HepG2 (cell line): ENCODE measurements around the gene AJM1. TPM values are rescaled to one million over a fixed set of nuclear protein-coding genes. Genes with fewer than 3 reads are reported as not detected.

ENCODE experiments used
- HNRNPH1 ChIP-seq: fragments of 200-400 bp; formaldehyde crosslinking; optimal IDR thresholded peaks from 2 replicates; pipeline ENCODE3; 2017; ENCODE audit warnings: mild to moderate bottlenecking, low read depth, low read length
- ISL2 ChIP-seq: sonication (generic); formaldehyde crosslinking; IDR thresholded peaks from 2 replicates; pipeline ENCODE4 v1.5.0; 2020; ENCODE audit warnings: missing genetic modification reagents
- MATR3 ChIP-seq: sonication (generic); formaldehyde crosslinking; IDR thresholded peaks from 2 replicates; pipeline ENCODE4 v1.4.0; 2020; ENCODE audit warnings: missing genetic modification reagents
- MEIS2 ChIP-seq: sonication (generic); formaldehyde crosslinking; IDR thresholded peaks from 2 replicates; pipeline ENCODE4 v1.9.0; 2021; ENCODE audit warnings: mild to moderate bottlenecking, missing genetic modification reagents
- RBFOX2 ChIP-seq: fragments of 200-400 bp; formaldehyde crosslinking; IDR thresholded peaks from 2 replicates; pipeline ENCODE4 v1.6.1; 2017; ENCODE audit warnings: low read depth, mild to moderate bottlenecking, low read length
- SP2 ChIP-seq: sonication (generic); formaldehyde crosslinking; IDR thresholded peaks from 2 replicates; pipeline ENCODE4 v1.5.1; 2020; ENCODE audit warnings: mild to moderate bottlenecking, missing genetic modification reagents
- TBX2 ChIP-seq: sonication (generic); formaldehyde crosslinking; IDR thresholded peaks from 2 replicates; pipeline ENCODE4 v1.5.0; 2020; ENCODE audit warnings: missing genetic modification reagents, mild to moderate bottlenecking, borderline replicate concordance
- TOPORS ChIP-seq: sonication (generic); formaldehyde crosslinking; IDR thresholded peaks from 2 replicates; pipeline ENCODE4 v1.8.0; 2023; ENCODE audit warnings: mild to moderate bottlenecking, missing genetic modification reagents
- ZMYM3 ChIP-seq: sonication (generic); formaldehyde crosslinking; IDR thresholded peaks from 2 replicates; pipeline ENCODE4 v1.5.1; 2020; ENCODE audit warnings: mild to moderate bottlenecking, missing genetic modification reagents
- ZNF3 ChIP-seq: IDR thresholded peaks from 2 replicates; pipeline ENCODE4 v1.7.0; 2017; ENCODE audit warnings: inconsistent platforms
- ZNF883 ChIP-seq: sonication (generic); formaldehyde crosslinking; IDR thresholded peaks from 2 replicates; pipeline ENCODE4 v1.5.1; 2020; ENCODE audit warnings: mild to moderate bottlenecking, missing genetic modification reagents; ENCODE audit errors: not compliant biosample characterization
- polyA plus RNA-seq, 8 experiments: library from polyadenylated mRNA; depleted of rRNA in 3 of 8; stranded (reverse) in 7 of 8; unstranded in 1 of 8; fragments of >200 nt; fragmentation: Illumina TruSeq in 4 of 8; extraction: Trizol in 4 of 8; gene quantifications; 2 replicates each; pipeline versions ENCODE4 v1.2.1 to v1.2.3, GENCODE V29; 2011 to 2016; ENCODE audit warnings: low read depth in 4 of 8, missing spikeins in 1 of 8, mixed read lengths in 1 of 8; ENCODE audit not compliant: insufficient read depth in 1 of 8
- total RNA-seq, 5 experiments: library from RNA; depleted of rRNA; stranded (reverse); fragments of >200 nt; fragmentation: Illumina TruSeq; extraction: Trizol; gene quantifications; 2 replicates each; pipeline ENCODE4 v1.2.3, GENCODE V29; 2016; ENCODE audit warnings: low read depth in 1 of 5
- TF ChIP-seq, protein P1 (sequence below): IDR thresholded peaks from 2 replicates; pipeline ENCODE4 v1.6.1; 2016; ENCODE audit warnings: control low read depth
- TF ChIP-seq, protein P2 (sequence below), 2 experiments: IDR thresholded peaks; 2 replicates each; pipeline ENCODE4 v1.6.1; 2011 to 2012; ENCODE audit warnings: low read length in 2 of 2, borderline replicate concordance in 1 of 2, low read depth in 1 of 2, mild to moderate bottlenecking in 1 of 2, moderate library complexity in 1 of 2
- TF ChIP-seq, protein P3 (sequence below): sonication (generic); formaldehyde crosslinking; IDR thresholded peaks from 2 replicates; pipeline ENCODE4 v1.4.0; 2020; ENCODE audit warnings: mild to moderate bottlenecking, low read depth, missing genetic modification reagents
- TF ChIP-seq, protein P4 (sequence below): IDR thresholded peaks from 2 replicates; pipeline ENCODE4 v1.6.1; 2016; ENCODE audit warnings: mild to moderate bottlenecking
- TF ChIP-seq, protein P5 (sequence below): sonication (generic); formaldehyde crosslinking; IDR thresholded peaks from 2 replicates; pipeline ENCODE4 v1.8.0; 2022; ENCODE audit warnings: mild to moderate bottlenecking, missing genetic modification reagents
- TF ChIP-seq, protein P6 (sequence below): sonication (generic); formaldehyde crosslinking; IDR thresholded peaks from 2 replicates; pipeline ENCODE4 v1.4.0; 2020; ENCODE audit warnings: missing genetic modification reagents, borderline replicate concordance

AJM1 gene
- total and polyA plus RNA-seq, 2 of the 13 experiments (the other 11 are each of a cell fraction or from before 2014, with no cell fraction given): 1.1 to 1.2 TPM

DNA sequence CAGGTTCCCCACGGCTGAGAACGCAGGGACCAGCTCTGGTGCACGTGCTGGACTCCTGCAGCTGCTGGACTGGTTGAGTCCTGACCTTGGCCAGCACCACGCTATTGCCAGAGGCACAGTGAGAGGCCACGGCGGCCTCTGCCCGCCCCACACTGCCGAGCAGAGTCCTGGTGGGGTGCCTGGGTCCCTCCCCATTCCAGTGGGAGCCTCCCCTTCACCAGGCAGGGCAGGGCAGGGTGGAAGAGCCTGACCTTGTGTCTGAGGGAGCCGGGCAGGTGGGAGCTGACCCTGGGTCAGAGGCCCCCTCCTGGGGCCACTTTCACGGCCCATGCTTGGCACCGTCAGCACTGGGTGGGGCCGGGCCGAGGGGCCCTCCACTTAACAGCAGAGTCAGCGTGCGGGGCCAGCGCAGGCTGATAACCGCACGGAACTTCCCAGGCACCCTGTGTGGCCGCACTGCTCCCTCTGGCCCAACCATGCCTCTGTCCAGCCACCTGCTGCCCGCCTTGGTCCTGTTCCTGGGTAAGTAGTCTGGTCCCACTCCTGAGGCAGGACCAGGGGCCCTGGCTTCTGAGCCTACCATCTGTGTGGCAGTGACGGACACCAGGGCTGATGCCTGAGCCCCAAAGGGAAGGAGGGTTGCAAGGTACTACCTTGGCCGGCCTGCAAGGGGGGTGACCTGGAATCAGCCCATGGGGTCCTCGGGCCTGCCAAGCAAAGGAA, 9.8 kb downstream of the AJM1 start, which contains the start of gene MAMDC4 (continued):
- TF ChIP-seq ZNF883 (no peak), MATR3 (CRISPR knock-in tag) (no peak), ZNF3 (CRISPR knock-in tag) (no peak), SP2 (CRISPR knock-in tag) (no peak), ZMYM3 (CRISPR knock-in tag) (no peak), TOPORS (0 out of 2 replicates have a peak, but pooled peaks have one; percentile 45), ISL2 (CRISPR knock-in tag) (no peak), HNRNPH1 (no peak), TBX2 (CRISPR knock-in tag) (no peak), RBFOX2 (peak; percentile 67), MEIS2 (CRISPR knock-in tag) (no peak)
- TF ChIP-seq, protein P1, sequence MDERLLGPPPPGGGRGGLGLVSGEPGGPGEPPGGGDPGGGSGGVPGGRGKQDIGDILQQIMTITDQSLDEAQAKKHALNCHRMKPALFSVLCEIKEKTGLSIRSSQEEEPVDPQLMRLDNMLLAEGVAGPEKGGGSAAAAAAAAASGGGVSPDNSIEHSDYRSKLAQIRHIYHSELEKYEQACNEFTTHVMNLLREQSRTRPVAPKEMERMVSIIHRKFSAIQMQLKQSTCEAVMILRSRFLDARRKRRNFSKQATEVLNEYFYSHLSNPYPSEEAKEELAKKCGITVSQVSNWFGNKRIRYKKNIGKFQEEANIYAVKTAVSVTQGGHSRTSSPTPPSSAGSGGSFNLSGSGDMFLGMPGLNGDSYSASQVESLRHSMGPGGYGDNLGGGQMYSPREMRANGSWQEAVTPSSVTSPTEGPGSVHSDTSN (CRISPR knock-in tag): no peak
- TF ChIP-seq, protein P2, sequence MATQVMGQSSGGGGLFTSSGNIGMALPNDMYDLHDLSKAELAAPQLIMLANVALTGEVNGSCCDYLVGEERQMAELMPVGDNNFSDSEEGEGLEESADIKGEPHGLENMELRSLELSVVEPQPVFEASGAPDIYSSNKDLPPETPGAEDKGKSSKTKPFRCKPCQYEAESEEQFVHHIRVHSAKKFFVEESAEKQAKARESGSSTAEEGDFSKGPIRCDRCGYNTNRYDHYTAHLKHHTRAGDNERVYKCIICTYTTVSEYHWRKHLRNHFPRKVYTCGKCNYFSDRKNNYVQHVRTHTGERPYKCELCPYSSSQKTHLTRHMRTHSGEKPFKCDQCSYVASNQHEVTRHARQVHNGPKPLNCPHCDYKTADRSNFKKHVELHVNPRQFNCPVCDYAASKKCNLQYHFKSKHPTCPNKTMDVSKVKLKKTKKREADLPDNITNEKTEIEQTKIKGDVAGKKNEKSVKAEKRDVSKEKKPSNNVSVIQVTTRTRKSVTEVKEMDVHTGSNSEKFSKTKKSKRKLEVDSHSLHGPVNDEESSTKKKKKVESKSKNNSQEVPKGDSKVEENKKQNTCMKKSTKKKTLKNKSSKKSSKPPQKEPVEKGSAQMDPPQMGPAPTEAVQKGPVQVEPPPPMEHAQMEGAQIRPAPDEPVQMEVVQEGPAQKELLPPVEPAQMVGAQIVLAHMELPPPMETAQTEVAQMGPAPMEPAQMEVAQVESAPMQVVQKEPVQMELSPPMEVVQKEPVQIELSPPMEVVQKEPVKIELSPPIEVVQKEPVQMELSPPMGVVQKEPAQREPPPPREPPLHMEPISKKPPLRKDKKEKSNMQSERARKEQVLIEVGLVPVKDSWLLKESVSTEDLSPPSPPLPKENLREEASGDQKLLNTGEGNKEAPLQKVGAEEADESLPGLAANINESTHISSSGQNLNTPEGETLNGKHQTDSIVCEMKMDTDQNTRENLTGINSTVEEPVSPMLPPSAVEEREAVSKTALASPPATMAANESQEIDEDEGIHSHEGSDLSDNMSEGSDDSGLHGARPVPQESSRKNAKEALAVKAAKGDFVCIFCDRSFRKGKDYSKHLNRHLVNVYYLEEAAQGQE (IDR thresholded peaks at IDR 0.05; ENCODE audit: borderline replicate concordance in 1 of 2, low read depth in 1 of 2, low read length in 2 of 2): no peak
- TF ChIP-seq, protein P3, sequence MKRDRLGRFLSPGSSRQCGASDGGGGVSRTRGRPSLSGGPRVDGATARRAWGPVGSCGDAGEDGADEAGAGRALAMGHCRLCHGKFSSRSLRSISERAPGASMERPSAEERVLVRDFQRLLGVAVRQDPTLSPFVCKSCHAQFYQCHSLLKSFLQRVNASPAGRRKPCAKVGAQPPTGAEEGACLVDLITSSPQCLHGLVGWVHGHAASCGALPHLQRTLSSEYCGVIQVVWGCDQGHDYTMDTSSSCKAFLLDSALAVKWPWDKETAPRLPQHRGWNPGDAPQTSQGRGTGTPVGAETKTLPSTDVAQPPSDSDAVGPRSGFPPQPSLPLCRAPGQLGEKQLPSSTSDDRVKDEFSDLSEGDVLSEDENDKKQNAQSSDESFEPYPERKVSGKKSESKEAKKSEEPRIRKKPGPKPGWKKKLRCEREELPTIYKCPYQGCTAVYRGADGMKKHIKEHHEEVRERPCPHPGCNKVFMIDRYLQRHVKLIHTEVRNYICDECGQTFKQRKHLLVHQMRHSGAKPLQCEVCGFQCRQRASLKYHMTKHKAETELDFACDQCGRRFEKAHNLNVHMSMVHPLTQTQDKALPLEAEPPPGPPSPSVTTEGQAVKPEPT (CRISPR knock-in tag): no peak
- TF ChIP-seq, protein P4, sequence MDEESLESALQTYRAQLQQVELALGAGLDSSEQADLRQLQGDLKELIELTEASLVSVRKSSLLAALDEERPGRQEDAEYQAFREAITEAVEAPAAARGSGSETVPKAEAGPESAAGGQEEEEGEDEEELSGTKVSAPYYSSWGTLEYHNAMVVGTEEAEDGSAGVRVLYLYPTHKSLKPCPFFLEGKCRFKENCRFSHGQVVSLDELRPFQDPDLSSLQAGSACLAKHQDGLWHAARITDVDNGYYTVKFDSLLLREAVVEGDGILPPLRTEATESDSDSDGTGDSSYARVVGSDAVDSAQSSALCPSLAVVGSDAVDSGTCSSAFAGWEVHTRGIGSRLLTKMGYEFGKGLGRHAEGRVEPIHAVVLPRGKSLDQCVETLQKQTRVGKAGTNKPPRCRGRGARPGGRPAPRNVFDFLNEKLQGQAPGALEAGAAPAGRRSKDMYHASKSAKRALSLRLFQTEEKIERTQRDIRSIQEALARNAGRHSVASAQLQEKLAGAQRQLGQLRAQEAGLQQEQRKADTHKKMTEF: no peak
- TF ChIP-seq, protein P5, sequence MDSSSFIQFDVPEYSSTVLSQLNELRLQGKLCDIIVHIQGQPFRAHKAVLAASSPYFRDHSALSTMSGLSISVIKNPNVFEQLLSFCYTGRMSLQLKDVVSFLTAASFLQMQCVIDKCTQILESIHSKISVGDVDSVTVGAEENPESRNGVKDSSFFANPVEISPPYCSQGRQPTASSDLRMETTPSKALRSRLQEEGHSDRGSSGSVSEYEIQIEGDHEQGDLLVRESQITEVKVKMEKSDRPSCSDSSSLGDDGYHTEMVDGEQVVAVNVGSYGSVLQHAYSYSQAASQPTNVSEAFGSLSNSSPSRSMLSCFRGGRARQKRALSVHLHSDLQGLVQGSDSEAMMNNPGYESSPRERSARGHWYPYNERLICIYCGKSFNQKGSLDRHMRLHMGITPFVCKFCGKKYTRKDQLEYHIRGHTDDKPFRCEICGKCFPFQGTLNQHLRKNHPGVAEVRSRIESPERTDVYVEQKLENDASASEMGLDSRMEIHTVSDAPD (CRISPR knock-in tag): peak; percentile 87
- TF ChIP-seq, protein P6, sequence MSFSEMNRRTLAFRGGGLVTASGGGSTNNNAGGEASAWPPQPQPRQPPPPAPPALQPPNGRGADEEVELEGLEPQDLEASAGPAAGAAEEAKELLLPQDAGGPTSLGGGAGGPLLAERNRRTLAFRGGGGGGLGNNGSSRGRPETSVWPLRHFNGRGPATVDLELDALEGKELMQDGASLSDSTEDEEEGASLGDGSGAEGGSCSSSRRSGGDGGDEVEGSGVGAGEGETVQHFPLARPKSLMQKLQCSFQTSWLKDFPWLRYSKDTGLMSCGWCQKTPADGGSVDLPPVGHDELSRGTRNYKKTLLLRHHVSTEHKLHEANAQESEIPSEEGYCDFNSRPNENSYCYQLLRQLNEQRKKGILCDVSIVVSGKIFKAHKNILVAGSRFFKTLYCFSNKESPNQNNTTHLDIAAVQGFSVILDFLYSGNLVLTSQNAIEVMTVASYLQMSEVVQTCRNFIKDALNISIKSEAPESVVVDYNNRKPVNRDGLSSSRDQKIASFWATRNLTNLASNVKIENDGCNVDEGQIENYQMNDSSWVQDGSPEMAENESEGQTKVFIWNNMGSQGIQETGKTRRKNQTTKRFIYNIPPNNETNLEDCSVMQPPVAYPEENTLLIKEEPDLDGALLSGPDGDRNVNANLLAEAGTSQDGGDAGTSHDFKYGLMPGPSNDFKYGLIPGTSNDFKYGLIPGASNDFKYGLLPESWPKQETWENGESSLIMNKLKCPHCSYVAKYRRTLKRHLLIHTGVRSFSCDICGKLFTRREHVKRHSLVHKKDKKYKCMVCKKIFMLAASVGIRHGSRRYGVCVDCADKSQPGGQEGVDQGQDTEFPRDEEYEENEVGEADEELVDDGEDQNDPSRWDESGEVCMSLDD (CRISPR knock-in tag): no peak
